HEK293 (cell line): ENCODE data around the gene ITGB1.

Source experiments
- ZBTB49 ChIP-seq: fragments of 450-650 bp; formaldehyde crosslinking; IDR thresholded peaks from 2 replicates; pipeline ENCODE4 v1.5.1; 2016; ENCODE audit warnings: missing biosample characterization, missing genetic modification characterization, low read depth
- ZNF114 ChIP-seq: fragments of 450-650 bp; formaldehyde crosslinking; IDR thresholded peaks from 2 replicates; pipeline ENCODE4 v1.5.0; 2017; ENCODE audit warnings: missing biosample characterization, missing genetic modification characterization
- ZNF202 ChIP-seq: fragments of 450-650 bp; formaldehyde crosslinking; IDR thresholded peaks from 2 replicates; pipeline ENCODE4 v1.5.1; 2016; ENCODE audit warnings: missing biosample characterization, missing genetic modification characterization, borderline replicate concordance
- TF ChIP-seq, protein P1 (sequence below): fragments of 450-650 bp; formaldehyde crosslinking; IDR thresholded peaks from 2 replicates; pipeline ENCODE4 v1.5.1; 2016; ENCODE audit warnings: missing biosample characterization, missing genetic modification characterization
- TF ChIP-seq, protein P2 (sequence below): fragments of 450-650 bp; formaldehyde crosslinking; IDR thresholded peaks from 2 replicates; pipeline ENCODE4 v1.5.1; 2016; ENCODE audit warnings: missing biosample characterization, missing genetic modification characterization

GRCh38 chr10:32959006-32959920 is 1.2 kb upstream of the ITGB1 start:
- TF ChIP-seq, protein P1, sequence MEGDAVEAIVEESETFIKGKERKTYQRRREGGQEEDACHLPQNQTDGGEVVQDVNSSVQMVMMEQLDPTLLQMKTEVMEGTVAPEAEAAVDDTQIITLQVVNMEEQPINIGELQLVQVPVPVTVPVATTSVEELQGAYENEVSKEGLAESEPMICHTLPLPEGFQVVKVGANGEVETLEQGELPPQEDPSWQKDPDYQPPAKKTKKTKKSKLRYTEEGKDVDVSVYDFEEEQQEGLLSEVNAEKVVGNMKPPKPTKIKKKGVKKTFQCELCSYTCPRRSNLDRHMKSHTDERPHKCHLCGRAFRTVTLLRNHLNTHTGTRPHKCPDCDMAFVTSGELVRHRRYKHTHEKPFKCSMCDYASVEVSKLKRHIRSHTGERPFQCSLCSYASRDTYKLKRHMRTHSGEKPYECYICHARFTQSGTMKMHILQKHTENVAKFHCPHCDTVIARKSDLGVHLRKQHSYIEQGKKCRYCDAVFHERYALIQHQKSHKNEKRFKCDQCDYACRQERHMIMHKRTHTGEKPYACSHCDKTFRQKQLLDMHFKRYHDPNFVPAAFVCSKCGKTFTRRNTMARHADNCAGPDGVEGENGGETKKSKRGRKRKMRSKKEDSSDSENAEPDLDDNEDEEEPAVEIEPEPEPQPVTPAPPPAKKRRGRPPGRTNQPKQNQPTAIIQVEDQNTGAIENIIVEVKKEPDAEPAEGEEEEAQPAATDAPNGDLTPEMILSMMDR, result no peak
- TF ChIP-seq ZNF114 (no peak), ZNF202 (tag by site-specific recombination) (no peak), ZBTB49 (tag by site-specific recombination) (no peak)
- TF ChIP-seq, protein P2, sequence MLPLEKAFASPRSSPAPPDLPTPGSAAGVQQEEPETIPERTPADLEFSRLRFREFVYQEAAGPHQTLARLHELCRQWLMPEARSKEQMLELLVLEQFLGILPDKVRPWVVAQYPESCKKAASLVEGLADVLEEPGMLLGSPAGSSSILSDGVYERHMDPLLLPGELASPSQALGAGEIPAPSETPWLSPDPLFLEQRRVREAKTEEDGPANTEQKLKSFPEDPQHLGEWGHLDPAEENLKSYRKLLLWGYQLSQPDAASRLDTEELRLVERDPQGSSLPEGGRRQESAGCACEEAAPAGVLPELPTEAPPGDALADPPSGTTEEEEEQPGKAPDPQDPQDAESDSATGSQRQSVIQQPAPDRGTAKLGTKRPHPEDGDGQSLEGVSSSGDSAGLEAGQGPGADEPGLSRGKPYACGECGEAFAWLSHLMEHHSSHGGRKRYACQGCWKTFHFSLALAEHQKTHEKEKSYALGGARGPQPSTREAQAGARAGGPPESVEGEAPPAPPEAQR (tag by site-specific recombination), result no peak
